ENCODE results near the gene BACE1. TPM values are rescaled to one million over a fixed set of nuclear protein-coding genes. Genes with fewer than 3 reads are reported as not detected.
"Not testable (repeated sequence)": the region's sequence is repeated elsewhere in the genome, so short reads cannot be mapped to it uniquely, and the experiment has no call there.

The BACE1 gene
- total and polyA plus RNA-seq, 7 donors: 1.8 to 24.6 (median 13.2) TPM

GRCh38 chr11:117281869-117282268 lies 34.2 kb downstream of the BACE1 start:
- 97 to 98% methylated on average over 7 of the region's 7 CpGs for WGBS, 2 donors
- H3K36me3 ChIP-seq: peaks cover 8 to 75% (median 31%) of the 10 kb centered on the region in 4 donors
- TF ChIP-seq POLR2AphosphoS5 (IDR thresholded peaks at IDR 0.05) (no peak), POLR2A (IDR thresholded peaks at IDR 0.05) (no peak), EP300 (IDR thresholded peaks at IDR 0.05) (no peak)

GRCh38 chr11:117281159-117281558 lies 34.9 kb downstream of the BACE1 start:
- 84 to 86% methylated on average over 6 of the region's 6 CpGs for WGBS, 2 donors
- DNase-seq: peak; percentile 39
- peaks cover 8 to 70% (median 28%) of the 10 kb centered on the region in 4 donors for H3K36me3 ChIP-seq
- no peaks in the 10 kb centered on the region for H3K9me3 ChIP-seq
- H3K4me3 ChIP-seq: no peak overlapping the region
- H3K27me3 ChIP-seq: no peaks in the 10 kb centered on the region
- TF ChIP-seq CTCF (IDR thresholded peaks at IDR 0.05) (no peak), EP300 (IDR thresholded peaks at IDR 0.05) (no peak), POLR2AphosphoS5 (IDR thresholded peaks at IDR 0.05) (peak in 1 of 4 donors; percentile 16), POLR2A (IDR thresholded peaks at IDR 0.05) (no peak)
- intact Hi-C loops (cut with DNase I): no loop called here
- H3K4me1 ChIP-seq: peaks cover 0 to 11% (median 0%) of the 10 kb centered on the region in 4 donors
- peak overlapping the region in 1 of 4 donors; percentile 13 for H3K27ac ChIP-seq

More at GRCh38 chr11:117281869-117282268, 34.2 kb downstream of the BACE1 start:
- Histone ChIP-seq H3K9me3 (no peaks in the 10 kb centered on the region), H3K4me1 (peaks cover 0 to 11% (median 0%) of the 10 kb centered on the region in 4 donors), H3K4me3 (no peak overlapping the region), H3K27me3 (no peaks in the 10 kb centered on the region), H3K27ac (no peak overlapping the region)
- DNase-seq: no peak
- intact Hi-C loops (cut with DNase I): no loop called here

- Histone ChIP-seq H3K27me3 (no peaks in the 10 kb centered on the region), H3K4me1 (peaks cover 0 to 11% (median 0%) of the 10 kb centered on the region in 4 donors), H3K9me3 (no peaks in the 10 kb centered on the region), H3K27ac (no peak overlapping the region), H3K4me3 (no peak overlapping the region), H3K36me3 (peaks cover 8 to 64% (median 24%) of the 10 kb centered on the region in 4 donors)
- intact Hi-C loops (cut with DNase I): no loop called here
- TF ChIP-seq POLR2A (IDR thresholded peaks at IDR 0.05) (no peak), POLR2AphosphoS5 (IDR thresholded peaks at IDR 0.05) (no peak), CTCF (IDR thresholded peaks at IDR 0.05) (no peak), EP300 (IDR thresholded peaks at IDR 0.05) (no peak)
- WGBS, 2 donors: 84 to 88% methylated on average over 4 of the region's 4 CpGs
- DNase-seq: peak; percentile 3
Observed at GRCh38 chr11:117279711-117280376, 36.2 kb downstream of the BACE1 start.

GRCh38 chr11:117278347-117278746 lies 37.7 kb downstream of the BACE1 start:
- no peak for DNase-seq
- intact Hi-C loops (cut with DNase I): no loop called here
- peaks cover 0 to 11% (median 0%) of the 10 kb centered on the region in 4 donors for H3K4me1 ChIP-seq
- H3K9me3 ChIP-seq: no peaks in the 10 kb centered on the region
- no peak overlapping the region for H3K4me3 ChIP-seq
- H3K27me3 ChIP-seq: no peaks in the 10 kb centered on the region
- no peak for TF ChIP-seq POLR2A (IDR thresholded peaks at IDR 0.05)
- no peak for TF ChIP-seq POLR2AphosphoS5 (IDR thresholded peaks at IDR 0.05)
- TF ChIP-seq EP300 (IDR thresholded peaks at IDR 0.05): no peak
- no peak for TF ChIP-seq CTCF (IDR thresholded peaks at IDR 0.05)
- WGBS, 2 donors: 61 to 81% methylated on average over 2 of the region's 2 CpGs
- H3K36me3 ChIP-seq: peaks cover under 1 to 57% (median 15%) of the 10 kb centered on the region in 4 donors
- no peak overlapping the region for H3K27ac ChIP-seq

- WGBS, 2 donors: 90% methylated on average over 9 of the region's 9 CpGs
- Histone ChIP-seq H3K27me3 (no peaks in the 10 kb centered on the region), H3K9me3 (no peaks in the 10 kb centered on the region), H3K36me3 (peaks cover 0 to 29% (median 3%) of the 10 kb centered on the region in 4 donors), H3K4me3 (no peak overlapping the region), H3K4me1 (no peaks in the 10 kb centered on the region), H3K27ac (no peak overlapping the region)
- no peak for DNase-seq
- TF ChIP-seq POLR2A (IDR thresholded peaks at IDR 0.05): no peak
- TF ChIP-seq EP300 (IDR thresholded peaks at IDR 0.05): no peak
- no peak for TF ChIP-seq POLR2AphosphoS5 (IDR thresholded peaks at IDR 0.05)
- TF ChIP-seq CTCF (IDR thresholded peaks at IDR 0.05): no peak
- intact Hi-C loops (cut with DNase I): no loop called here
Observed at GRCh38 chr11:117273550-117274289, 42.3 kb downstream of the BACE1 start.

- peaks cover 0 to 35% (median 3%) of the 10 kb centered on the region in 4 donors for H3K36me3 ChIP-seq
- H3K4me1 ChIP-seq; DNase-seq; H3K9me3 ChIP-seq; intact Hi-C loops (cut with DNase I); H3K4me3 ChIP-seq; H3K27ac ChIP-seq; H3K27me3 ChIP-seq: not testable (repeated sequence)
- 93 to 96% methylated on average over 5 of the region's 5 CpGs for WGBS, 2 donors
Observed at GRCh38 chr11:117272175-117272574, 43.9 kb downstream of the BACE1 start.

Measured in sigmoid colon (tissue), 7 donors.